C4-2B (cell line): Measurements from ENCODE around the gene ENAH.
A peak's percentile ranks its signal among the peaks of the same experiment; 100 is the strongest.

Experiments used
- H3K27ac ChIP-seq: fragments of 450-650 bp; 2 replicates; pipeline ENCODE4 v1.5.1; 2017
- ZFX ChIP-seq: fragments of 450-650 bp; IDR thresholded peaks from 2 replicates; pipeline ENCODE4 v1.6.1; 2017
- TF ChIP-seq, protein P1 (sequence below): fragments of 450-650 bp; conservative IDR thresholded peaks from 2 replicates; pipeline ENCODE4 v1.5.1; 2017; ENCODE audit warnings: mild to moderate bottlenecking

Gene ENAH

DNA sequence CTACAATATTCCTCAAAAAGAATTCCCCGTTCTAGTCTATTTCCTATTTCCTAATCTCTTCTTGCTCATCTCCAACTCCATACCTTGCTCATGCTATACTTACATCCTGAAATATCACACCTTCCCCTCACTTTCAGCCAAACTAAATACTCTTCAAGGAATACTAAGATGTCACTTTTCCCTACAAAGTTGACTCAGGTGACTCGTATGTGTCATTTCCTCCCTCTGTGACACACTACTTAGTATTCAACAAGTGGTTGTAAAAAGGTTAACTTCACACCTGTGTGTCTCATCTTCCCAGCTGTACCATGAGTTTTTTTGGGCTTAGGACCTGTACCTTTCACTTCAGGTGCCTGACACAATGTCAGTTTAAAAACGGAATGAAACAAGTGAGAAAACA lies 143.2 kb downstream of the ENAH start:
- no peak overlapping the region for H3K27ac ChIP-seq

DNA sequence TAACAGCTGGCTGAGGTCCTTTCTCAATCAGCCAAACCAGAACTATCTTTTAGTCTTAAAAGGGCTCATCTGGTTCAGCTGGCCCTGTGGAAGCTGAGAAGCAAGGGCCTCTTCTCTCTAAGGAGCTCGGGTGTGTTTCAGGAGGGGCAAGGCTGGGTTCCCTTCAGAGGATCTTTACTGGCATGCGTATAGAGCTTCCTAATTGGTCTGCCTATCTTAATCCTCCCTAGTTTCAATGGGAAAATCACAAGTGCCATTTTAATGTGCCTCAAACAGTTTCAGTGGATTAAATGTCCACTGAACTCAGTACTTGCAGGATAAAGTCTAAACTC lies 143.6 kb downstream of the ENAH start:
- TF ChIP-seq, protein P1, sequence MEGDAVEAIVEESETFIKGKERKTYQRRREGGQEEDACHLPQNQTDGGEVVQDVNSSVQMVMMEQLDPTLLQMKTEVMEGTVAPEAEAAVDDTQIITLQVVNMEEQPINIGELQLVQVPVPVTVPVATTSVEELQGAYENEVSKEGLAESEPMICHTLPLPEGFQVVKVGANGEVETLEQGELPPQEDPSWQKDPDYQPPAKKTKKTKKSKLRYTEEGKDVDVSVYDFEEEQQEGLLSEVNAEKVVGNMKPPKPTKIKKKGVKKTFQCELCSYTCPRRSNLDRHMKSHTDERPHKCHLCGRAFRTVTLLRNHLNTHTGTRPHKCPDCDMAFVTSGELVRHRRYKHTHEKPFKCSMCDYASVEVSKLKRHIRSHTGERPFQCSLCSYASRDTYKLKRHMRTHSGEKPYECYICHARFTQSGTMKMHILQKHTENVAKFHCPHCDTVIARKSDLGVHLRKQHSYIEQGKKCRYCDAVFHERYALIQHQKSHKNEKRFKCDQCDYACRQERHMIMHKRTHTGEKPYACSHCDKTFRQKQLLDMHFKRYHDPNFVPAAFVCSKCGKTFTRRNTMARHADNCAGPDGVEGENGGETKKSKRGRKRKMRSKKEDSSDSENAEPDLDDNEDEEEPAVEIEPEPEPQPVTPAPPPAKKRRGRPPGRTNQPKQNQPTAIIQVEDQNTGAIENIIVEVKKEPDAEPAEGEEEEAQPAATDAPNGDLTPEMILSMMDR: no peak
- TF ChIP-seq ZFX: no peak
- peak overlapping the region; percentile 49 for H3K27ac ChIP-seq

More for the DNA sequence above, 143.2 kb downstream of the ENAH start:
- no peak for TF ChIP-seq ZFX
- TF ChIP-seq, protein P1: no peak

DNA sequence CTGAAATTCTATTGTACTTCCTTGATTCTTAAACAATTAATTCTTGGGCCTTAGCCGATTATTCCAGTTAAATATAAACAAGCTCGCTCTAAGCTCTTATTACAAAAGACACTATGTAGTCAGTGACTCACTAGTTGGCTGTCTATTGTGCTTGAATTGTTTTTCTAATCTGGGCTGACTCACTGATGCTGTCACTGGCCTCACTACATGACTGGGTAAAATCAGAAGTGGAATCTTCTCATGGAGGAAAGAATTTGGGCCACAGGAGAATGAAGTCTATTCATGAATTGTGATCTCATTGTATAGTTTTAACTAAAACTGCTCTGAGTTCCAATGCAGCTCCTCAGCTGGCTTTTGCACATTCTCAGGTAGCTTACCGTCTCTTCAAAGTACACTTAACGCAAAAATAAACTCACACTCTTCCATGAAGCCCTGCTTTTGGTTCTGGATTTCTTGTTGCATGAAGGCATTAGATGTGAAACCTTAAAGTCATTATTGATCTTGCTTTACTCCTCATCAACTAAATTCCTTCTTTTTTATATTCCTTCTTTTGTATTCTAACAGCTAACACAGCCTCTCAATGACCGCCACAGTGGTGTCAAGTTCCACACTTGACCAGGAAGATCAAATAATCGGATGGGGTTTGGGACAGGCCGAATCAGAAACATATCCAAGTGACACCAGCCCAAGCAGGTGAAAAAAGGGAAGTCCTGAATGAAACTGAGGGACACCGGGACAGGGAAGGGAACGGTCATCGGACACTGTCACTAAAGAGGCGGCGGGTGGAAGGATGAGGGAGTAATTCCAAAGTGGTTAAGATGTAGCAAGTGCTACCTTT lies 144.2 kb downstream of the ENAH start:
- H3K27ac ChIP-seq: peak overlapping the region; percentile 49
- TF ChIP-seq ZFX: no peak
- TF ChIP-seq, protein P1: no peak

DNA sequence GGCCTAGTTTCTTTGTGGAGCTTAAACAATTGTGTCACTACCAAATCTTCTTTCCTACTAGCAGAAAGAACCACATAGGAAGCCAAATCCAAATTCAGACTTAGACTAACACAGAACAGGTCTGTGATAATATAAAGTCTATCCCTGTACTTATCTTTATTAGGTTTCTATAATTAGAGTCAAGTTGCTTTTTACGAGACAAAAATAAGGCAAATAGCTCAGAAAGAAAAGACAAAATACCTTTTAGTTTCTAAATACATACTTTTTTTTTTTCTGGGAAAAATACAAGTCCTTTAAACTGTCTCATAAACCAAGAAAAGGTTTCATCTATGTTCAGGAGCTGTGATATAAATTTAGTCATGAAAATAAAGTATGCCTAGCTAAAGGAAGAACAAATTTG lies 146.2 kb downstream of the ENAH start:
- no peak overlapping the region for H3K27ac ChIP-seq
- TF ChIP-seq, protein P1: no peak
- no peak for TF ChIP-seq ZFX

DNA sequence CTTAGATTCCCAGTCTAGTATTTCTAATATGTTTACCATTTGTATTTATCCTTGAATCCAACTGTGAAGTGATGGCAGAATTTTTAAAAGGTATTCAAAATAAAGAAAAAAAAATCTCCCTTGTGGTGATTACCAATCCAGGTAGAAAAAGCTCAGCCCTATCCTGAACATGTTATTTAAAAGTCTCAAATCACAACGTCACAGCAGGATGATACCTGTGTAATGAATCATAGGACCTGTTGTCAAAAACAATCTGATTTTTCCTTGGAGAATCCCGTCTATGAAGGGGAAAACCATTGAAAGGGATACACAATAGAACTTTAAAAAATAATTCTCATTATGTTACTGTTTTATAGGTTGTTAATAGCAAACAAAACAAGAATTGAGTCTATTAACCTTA lies 148.1 kb downstream of the ENAH start:
- TF ChIP-seq ZFX: no peak
- TF ChIP-seq, protein P1: no peak
- H3K27ac ChIP-seq: no peak overlapping the region

DNA sequence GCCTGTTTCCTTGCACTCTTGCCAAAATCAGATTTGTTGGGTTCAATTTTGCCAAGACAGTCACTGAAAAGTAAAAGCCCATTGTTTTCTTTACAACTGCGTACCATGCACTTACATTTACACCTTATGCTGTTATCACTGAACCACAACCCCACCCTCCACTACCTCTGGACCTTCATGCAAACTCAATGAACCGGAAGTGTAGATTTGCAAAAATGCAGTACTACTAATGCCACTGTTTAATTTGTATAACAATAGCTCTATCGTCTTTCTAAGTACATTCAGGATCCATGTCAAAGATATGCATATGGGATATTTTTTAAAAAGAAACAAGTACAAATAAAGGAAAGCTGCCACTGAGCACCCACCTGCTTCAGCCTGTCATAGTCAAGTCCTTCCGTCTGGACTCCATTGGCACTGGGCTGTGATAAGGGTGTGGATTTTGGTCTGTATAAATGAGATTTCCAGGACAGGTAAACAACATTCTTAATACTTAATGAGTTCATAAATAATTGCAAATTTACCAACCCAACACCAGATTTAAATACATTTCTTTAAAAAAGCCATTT lies 152.2 kb downstream of the ENAH start:
- no peak for TF ChIP-seq ZFX
- TF ChIP-seq, protein P1: no peak
- no peak overlapping the region for H3K27ac ChIP-seq

DNA sequence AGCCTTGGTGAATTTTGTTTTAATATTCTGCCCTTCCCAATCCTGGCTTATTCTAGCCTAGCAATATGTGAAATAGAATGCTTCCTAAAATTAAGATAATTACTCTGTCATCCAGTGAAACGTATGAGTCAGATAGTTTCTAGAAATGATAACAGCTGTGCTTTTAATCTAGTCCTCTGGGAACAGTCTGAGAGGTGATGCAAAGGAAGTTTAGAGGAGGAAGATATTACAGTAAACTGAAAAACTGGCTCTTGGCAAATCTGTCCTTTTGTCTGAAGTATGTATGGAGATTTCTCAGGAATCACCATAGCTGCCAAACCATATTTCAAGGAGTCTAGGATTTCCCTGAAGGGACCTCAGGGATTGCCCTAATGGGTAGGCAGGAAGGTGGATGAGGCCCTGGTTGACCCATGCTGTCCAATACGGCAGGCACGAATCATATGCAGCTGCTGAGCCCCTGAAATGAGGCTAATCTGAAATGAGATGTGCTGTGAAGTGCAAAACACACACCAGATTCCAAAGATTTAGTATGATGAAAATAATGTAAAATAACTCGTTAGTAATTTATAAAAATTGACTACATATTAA lies 154.3 kb downstream of the ENAH start:
- no peak overlapping the region for H3K27ac ChIP-seq
- TF ChIP-seq, protein P1: no peak
- TF ChIP-seq ZFX: no peak
